ENCODE results near the gene SART3. TPM values are rescaled to one million over a fixed set of nuclear protein-coding genes. Genes with fewer than 3 reads are reported as not detected.

The SART3 gene
- total and polyA plus RNA-seq, 10 donors = 13.1 to 118 (median 64.9) TPM

DNA sequence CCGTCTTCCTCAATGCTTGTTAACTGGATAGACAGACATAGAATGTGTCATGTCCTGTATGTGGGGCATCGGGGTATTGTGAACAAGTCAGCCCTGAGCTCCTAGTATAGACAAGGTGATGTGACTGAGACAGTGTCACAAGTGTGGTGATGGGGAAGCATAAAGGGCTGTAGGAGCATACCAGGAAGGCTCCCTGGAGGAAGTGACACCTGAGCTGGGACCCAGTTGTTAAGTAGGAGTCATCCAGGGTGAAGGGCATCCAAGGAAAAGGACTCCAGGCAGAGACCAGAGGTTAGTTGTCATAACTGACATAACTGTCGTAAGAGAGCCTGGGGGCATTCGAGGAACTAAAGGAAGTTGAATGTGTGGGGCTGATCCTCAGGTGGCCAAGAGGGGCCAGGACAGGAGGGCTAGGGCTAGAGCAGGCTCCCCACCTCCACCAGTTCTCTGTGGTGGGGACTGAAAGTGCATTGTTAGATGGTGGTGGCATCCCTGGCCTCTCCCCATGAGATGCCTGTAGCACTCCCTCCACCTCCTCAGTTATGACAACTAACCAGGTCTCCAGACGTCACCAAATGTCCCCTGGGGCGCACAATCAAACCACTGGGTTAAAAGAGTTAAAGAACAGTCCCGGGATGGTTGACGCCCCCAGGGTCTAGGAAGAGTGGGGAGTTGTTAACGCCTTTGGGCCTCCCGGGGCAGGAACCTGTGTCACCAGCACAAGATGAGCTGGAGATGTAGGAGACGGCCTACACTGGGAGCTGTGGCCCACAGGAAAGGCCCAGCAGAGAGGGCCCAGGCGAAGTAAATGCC is 43.5 kb downstream of the SART3 start:
- Histone ChIP-seq H3K27me3 (replicated peaks in 1 of 7) (no peaks in the 10 kb centered on the region), H3K36me3 (peaks cover 0 to 58% (median 49%) of the 10 kb centered on the region in 6 donors), H3K27ac (no peak overlapping the region), H3K4me3 (no peak overlapping the region), H3K9me3 (no peaks in the 10 kb centered on the region), H3K4me1 (peaks cover 8 to 36% (median 16%) of the 10 kb centered on the region in 6 donors)
- no peak for DNase-seq
- 81 to 92% (median 85%) methylated on average over 10 to 12 of the region's 12 CpGs for WGBS, 5 donors
- TF ChIP-seq POLR2A (IDR thresholded peaks at IDR 0.05) = no peak
- TF ChIP-seq, protein P1, sequence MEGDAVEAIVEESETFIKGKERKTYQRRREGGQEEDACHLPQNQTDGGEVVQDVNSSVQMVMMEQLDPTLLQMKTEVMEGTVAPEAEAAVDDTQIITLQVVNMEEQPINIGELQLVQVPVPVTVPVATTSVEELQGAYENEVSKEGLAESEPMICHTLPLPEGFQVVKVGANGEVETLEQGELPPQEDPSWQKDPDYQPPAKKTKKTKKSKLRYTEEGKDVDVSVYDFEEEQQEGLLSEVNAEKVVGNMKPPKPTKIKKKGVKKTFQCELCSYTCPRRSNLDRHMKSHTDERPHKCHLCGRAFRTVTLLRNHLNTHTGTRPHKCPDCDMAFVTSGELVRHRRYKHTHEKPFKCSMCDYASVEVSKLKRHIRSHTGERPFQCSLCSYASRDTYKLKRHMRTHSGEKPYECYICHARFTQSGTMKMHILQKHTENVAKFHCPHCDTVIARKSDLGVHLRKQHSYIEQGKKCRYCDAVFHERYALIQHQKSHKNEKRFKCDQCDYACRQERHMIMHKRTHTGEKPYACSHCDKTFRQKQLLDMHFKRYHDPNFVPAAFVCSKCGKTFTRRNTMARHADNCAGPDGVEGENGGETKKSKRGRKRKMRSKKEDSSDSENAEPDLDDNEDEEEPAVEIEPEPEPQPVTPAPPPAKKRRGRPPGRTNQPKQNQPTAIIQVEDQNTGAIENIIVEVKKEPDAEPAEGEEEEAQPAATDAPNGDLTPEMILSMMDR (IDR thresholded peaks at IDR 0.05 in 8 of 11, conservative IDR thresholded peaks at IDR 0.05 in 3 of 11) = no peak
- TF ChIP-seq POLR2AphosphoS5 (IDR thresholded peaks at IDR 0.05) = peak in 1 of 3 donors; percentile 0
- intact Hi-C loops (cut with DNase I; ENCODE audit: low total_unique reads) = no loop called here

DNA sequence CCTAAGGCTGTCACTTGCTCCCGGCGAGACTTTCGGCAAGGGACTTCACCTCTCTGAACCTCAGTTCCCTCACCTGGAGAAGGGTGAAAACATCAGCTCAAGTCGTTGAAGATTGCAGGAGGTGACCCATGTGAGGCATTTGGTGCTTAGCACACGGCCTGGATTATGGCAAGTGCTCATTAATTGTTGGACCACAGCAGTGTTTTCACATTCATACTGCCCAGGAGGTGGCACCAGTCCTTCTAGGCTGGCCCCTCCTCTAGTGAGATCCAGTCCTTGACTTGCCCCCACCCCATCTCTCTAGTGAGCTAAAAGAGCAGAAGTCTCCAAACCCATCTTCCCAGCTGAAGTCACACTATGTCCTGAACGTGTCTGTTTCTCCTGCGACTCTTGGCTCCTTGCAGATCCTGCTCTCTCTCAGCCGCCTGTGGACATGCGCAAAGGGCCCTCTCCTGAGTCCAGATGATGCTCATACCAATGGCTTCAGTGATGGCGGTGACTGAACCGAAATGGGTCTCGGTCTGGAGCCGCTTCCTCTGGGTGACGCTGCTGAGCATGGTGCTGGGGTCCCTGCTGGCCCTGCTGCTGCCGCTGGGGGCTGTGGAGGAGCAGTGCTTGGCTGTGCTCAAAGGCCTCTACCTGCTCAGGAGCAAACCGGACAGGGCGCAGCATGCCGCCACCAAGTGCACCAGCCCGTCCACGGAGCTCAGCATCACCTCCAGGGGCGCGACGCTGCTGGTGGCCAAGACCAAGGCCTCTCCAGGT is 44.3 kb downstream of the SART3 start:
- peak in 1 of 3 donors; percentile 52 for TF ChIP-seq POLR2AphosphoS5 (IDR thresholded peaks at IDR 0.05)
- TF ChIP-seq POLR2A (IDR thresholded peaks at IDR 0.05) = no peak
- TF ChIP-seq, protein P1 (IDR thresholded peaks at IDR 0.05 in 8 of 11, conservative IDR thresholded peaks at IDR 0.05 in 3 of 11) = no peak
- intact Hi-C loops (cut with DNase I; ENCODE audit: low total_unique reads) = no loop called here
- no peak for DNase-seq
- Histone ChIP-seq H3K36me3 (peaks cover 0 to 50% (median 42%) of the 10 kb centered on the region in 6 donors), H3K4me1 (peaks cover 8 to 44% (median 23%) of the 10 kb centered on the region in 6 donors), H3K27ac (peak overlapping the region in 1 of 8 donors; percentile 90), H3K9me3 (no peaks in the 10 kb centered on the region), H3K27me3 (replicated peaks in 1 of 7) (no peaks in the 10 kb centered on the region), H3K4me3 (peak overlapping the region in 1 of 8 donors; percentile 89)
- 89 to 92% (median 91%) methylated on average over 17 to 23 of the region's 23 CpGs for WGBS, 5 donors

DNA sequence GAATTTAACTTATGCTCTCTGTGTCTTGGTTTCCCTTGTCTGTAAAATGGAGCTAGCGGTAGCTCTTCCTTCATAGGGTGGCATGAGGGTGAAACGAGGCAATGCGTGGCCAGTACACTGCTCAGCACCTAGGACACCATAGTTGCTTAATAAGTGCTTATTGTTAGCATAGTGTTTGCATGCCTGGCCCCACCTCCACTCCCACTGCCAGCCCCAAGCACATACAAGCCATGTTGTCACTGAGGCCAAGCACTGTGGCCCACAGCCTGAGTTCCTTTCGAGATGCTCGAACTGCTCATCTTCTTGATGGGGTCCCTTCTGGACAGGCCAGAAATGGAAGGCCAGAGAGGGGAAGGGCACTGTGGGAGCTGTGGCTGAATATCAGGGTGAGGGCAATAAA is 45.1 kb downstream of the SART3 start:
- no peaks in the 10 kb centered on the region for H3K27me3 ChIP-seq (replicated peaks in 1 of 7)
- TF ChIP-seq POLR2AphosphoS5 (IDR thresholded peaks at IDR 0.05) (no peak), POLR2A (IDR thresholded peaks at IDR 0.05) (no peak)
- TF ChIP-seq, protein P1 (IDR thresholded peaks at IDR 0.05 in 8 of 11, conservative IDR thresholded peaks at IDR 0.05 in 3 of 11) = no peak
- peak; percentile 80 for DNase-seq
- H3K27ac ChIP-seq = peak overlapping the region in 5 of 8 donors; percentile 78 to 91 (median 86)
- WGBS, 5 donors = 48 to 70% (median 57%) methylated on average over 4 to 5 of the region's 5 CpGs
- peaks cover 0 to 42% (median 35%) of the 10 kb centered on the region in 6 donors for H3K36me3 ChIP-seq
- H3K9me3 ChIP-seq = no peaks in the 10 kb centered on the region
- intact Hi-C loops (cut with DNase I; ENCODE audit: low total_unique reads) = no loop called here
- peaks cover 8 to 49% (median 26%) of the 10 kb centered on the region in 6 donors for H3K4me1 ChIP-seq
- peak overlapping the region; percentile 78 to 95 (median 89) for H3K4me3 ChIP-seq
